Measurements from ENCODE around the gene SDHAF2. TPM values are rescaled to one million over a fixed set of nuclear protein-coding genes. Genes with fewer than 3 reads are reported as not detected.

Gene SDHAF2
- total RNA-seq, 2 donors from 2014 or later, result 24.6 to 59.4 TPM

DNA sequence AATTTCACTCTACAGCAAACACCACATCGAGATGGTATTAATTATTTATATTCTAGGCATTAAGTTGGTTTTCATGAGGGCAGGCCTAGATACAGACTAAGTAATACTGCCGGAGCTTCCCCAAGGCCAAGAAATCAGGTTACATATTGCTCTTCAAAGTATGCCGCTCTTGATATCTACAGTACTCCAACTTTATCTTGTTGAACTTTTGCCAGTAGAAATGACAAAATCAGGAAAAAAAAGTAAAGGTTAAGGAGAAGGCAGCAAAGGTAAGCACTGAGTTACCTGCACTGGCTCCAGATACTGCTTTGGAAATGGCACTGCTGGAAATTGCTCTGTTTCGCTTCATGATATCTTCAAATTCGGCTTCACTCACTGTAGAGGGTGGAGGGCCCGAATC lies 14.5 kb upstream of the SDHAF2 start:
- intact Hi-C loops (cut with DNase I), result no loop called here
- Histone ChIP-seq H3K27ac (no peak overlapping the region), H3K4me3 (no peak overlapping the region), H3K4me1 (replicated peaks) (no peaks in the 10 kb centered on the region), H3K27me3 (replicated peaks; ENCODE audit: insufficient read depth) (no peaks in the 10 kb centered on the region), H3K36me3 (peaks cover 24 to 26% of the 10 kb centered on the region in 2 donors), H3K9me3 (no peaks in the 10 kb centered on the region)
- WGBS, result 98% methylated on average over 6 of the region's 6 CpGs
- DNase-seq (ENCODE audit: low spot score), result no peak
- TF ChIP-seq, protein P1, sequence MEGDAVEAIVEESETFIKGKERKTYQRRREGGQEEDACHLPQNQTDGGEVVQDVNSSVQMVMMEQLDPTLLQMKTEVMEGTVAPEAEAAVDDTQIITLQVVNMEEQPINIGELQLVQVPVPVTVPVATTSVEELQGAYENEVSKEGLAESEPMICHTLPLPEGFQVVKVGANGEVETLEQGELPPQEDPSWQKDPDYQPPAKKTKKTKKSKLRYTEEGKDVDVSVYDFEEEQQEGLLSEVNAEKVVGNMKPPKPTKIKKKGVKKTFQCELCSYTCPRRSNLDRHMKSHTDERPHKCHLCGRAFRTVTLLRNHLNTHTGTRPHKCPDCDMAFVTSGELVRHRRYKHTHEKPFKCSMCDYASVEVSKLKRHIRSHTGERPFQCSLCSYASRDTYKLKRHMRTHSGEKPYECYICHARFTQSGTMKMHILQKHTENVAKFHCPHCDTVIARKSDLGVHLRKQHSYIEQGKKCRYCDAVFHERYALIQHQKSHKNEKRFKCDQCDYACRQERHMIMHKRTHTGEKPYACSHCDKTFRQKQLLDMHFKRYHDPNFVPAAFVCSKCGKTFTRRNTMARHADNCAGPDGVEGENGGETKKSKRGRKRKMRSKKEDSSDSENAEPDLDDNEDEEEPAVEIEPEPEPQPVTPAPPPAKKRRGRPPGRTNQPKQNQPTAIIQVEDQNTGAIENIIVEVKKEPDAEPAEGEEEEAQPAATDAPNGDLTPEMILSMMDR (IDR thresholded peaks at IDR 0.05), result no peak
- no peak for TF ChIP-seq POLR2AphosphoS5 (IDR thresholded peaks at IDR 0.05)
- TF ChIP-seq POLR2A (IDR thresholded peaks at IDR 0.05), result no peak

DNA sequence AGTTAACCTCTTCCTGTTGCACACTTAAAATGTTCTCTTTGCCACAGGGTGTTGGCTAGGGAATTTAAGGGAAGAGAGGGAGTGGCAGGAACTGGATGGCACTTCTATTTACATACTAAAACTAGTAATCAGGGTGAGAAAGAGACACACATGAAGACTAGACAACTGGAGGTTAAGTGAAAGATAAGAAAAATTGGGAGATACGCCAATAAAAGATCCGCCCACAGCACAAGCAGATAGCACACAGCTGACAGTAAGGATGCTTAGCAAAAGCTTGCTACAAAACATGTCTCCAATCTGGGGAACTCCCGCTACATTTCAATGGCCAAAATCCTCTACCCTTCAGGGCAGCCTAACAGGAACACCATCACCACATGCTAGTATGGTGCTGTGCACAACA lies 13.0 kb upstream of the SDHAF2 start:
- Histone ChIP-seq H3K4me3 (no peak overlapping the region), H3K9me3 (no peaks in the 10 kb centered on the region), H3K36me3 (peaks cover 19 to 22% of the 10 kb centered on the region in 2 donors), H3K27ac (no peak overlapping the region), H3K4me1 (replicated peaks) (no peaks in the 10 kb centered on the region), H3K27me3 (replicated peaks; ENCODE audit: insufficient read depth) (no peaks in the 10 kb centered on the region)
- no peak for DNase-seq (ENCODE audit: low spot score)
- TF ChIP-seq POLR2AphosphoS5 (IDR thresholded peaks at IDR 0.05) (no peak), POLR2A (IDR thresholded peaks at IDR 0.05) (no peak)
- TF ChIP-seq, protein P1 (IDR thresholded peaks at IDR 0.05), result no peak
- 77% methylated on average over 3 of the region's 3 CpGs for WGBS
- intact Hi-C loops (cut with DNase I), result no loop called here

- DNase-seq (ENCODE audit: low spot score), result no peak
- H3K27ac ChIP-seq, result no peak overlapping the region
- no peaks in the 10 kb centered on the region for H3K27me3 ChIP-seq (replicated peaks; ENCODE audit: insufficient read depth)
- TF ChIP-seq POLR2AphosphoS5 (IDR thresholded peaks at IDR 0.05) (no peak), POLR2A (IDR thresholded peaks at IDR 0.05) (no peak)
- TF ChIP-seq, protein P1 (IDR thresholded peaks at IDR 0.05), result no peak
- no peak overlapping the region for H3K4me3 ChIP-seq
- H3K36me3 ChIP-seq, result peaks cover 19 to 21% of the 10 kb centered on the region in 2 donors
- 75% methylated on average over 2 of the region's 2 CpGs for WGBS
- intact Hi-C loops (cut with DNase I), result no loop called here
- no peaks in the 10 kb centered on the region for H3K4me1 ChIP-seq (replicated peaks)
- no peaks in the 10 kb centered on the region for H3K9me3 ChIP-seq
Observed at GRCh38 chr11:61417670-61418069, 12.3 kb upstream of the SDHAF2 start.

DNA sequence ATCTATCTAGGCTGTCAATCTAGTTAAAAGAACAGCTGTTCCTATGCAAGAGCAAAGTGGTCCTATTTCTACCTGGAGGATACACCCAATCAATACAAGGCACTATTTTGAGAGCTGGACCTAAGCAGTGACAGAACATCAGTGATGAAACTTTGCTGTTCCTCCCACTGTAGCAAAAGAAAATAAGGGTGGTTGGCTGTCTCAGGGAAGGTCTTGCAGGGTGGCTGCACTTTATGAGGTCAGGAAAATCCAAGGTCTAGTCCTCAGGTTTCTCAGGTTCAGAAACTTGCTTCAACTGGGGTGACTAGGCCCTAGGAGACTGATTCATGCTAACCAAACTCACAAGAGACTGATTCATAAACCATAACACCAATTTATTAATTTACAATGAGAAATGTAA lies 11.8 kb upstream of the SDHAF2 start:
- intact Hi-C loops (cut with DNase I), result no loop called here
- DNase-seq (ENCODE audit: low spot score), result no peak
- TF ChIP-seq, protein P1 (IDR thresholded peaks at IDR 0.05), result no peak
- no peak for TF ChIP-seq POLR2AphosphoS5 (IDR thresholded peaks at IDR 0.05)
- no peak for TF ChIP-seq POLR2A (IDR thresholded peaks at IDR 0.05)
- Histone ChIP-seq H3K27ac (no peak overlapping the region), H3K36me3 (peaks cover 18 to 21% of the 10 kb centered on the region in 2 donors), H3K4me3 (no peak overlapping the region), H3K9me3 (no peaks in the 10 kb centered on the region), H3K27me3 (replicated peaks; ENCODE audit: insufficient read depth) (no peaks in the 10 kb centered on the region), H3K4me1 (replicated peaks) (no peaks in the 10 kb centered on the region)

DNA sequence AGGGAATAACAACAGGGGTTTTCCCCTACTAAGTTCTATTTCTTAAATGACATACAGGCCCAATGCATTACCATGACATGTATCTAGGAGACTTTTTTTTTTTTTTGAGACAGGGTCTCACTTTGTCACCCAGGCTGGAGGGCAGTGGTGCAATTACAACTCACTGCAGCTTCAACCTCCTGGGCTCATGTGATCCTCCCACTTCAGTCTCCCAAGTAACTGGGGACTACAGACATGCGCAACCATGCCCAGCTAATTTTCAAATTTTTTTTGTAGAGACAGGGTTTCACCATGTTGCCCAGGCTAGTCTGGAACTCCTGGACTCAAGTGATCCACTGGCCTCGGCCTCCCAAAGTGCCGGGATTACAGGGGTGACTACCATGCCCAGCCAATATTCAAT lies 7.7 kb upstream of the SDHAF2 start:
- DNase-seq (ENCODE audit: low spot score), result no peak
- 92% methylated on average over 3 of the region's 3 CpGs for WGBS
- Histone ChIP-seq H3K4me3 (no peak overlapping the region), H3K9me3 (no peaks in the 10 kb centered on the region), H3K27ac (no peak overlapping the region), H3K27me3 (replicated peaks; ENCODE audit: insufficient read depth) (no peaks in the 10 kb centered on the region), H3K4me1 (replicated peaks) (peaks cover 7% of the 10 kb centered on the region), H3K36me3 (peaks cover 0 to 5% of the 10 kb centered on the region in 2 donors)
- TF ChIP-seq POLR2AphosphoS5 (IDR thresholded peaks at IDR 0.05), result no peak
- TF ChIP-seq, protein P1 (IDR thresholded peaks at IDR 0.05), result no peak
- TF ChIP-seq POLR2A (IDR thresholded peaks at IDR 0.05), result no peak
- intact Hi-C loops (cut with DNase I), result no loop called here
